ENCODE measurements around the gene RGS14. TPM values are rescaled to one million over a fixed set of nuclear protein-coding genes. Genes with fewer than 3 reads are reported as not detected.

RGS14 gene
- total RNA-seq, 1 experiment from 2014 or later: 9.4 TPM

GRCh38 chr5:177363565-177363964 is 5.8 kb downstream of the RGS14 start:
- Histone ChIP-seq H2AFZ (ENCODE audit: low read depth, low read length, poor library complexity, severe bottlenecking) (no peak overlapping the region), H3K9ac (ENCODE audit: low read length) (no peak overlapping the region), H3K9me3 (ENCODE audit: control insufficient read depth in 1 of 2, insufficient read depth in 1 of 2, low read depth in 1 of 2, low read length in 2 of 2) (no peaks in the 10 kb centered on the region), H3K79me2 (ENCODE audit: insufficient read depth, low read length) (no peaks in the 10 kb centered on the region), H4K20me1 (ENCODE audit: insufficient read depth) (no peaks in the 10 kb centered on the region), H3K4me2 (ENCODE audit: low read length) (peak overlapping the region; percentile 92), H3K27ac (ENCODE audit: low read depth, low read length) (no peak overlapping the region), H3K9me2 (ENCODE audit: insufficient read depth) (no peaks in the 10 kb centered on the region), H3K36me3 (ENCODE audit: control insufficient read depth in 1 of 2, insufficient read depth in 2 of 2, low read length in 2 of 2) (no peaks in the 10 kb centered on the region), H3K4me1 (ENCODE audit: control insufficient read depth in 1 of 2, insufficient read depth in 2 of 2, low read length in 2 of 2) (peaks cover 16 to 33% of the 10 kb centered on the region in 2 experiments; a peak in 3 of 4 replicates), H3K4me3 (replicated peaks in 1 of 2; ENCODE audit: low read depth in 1 of 2, low read length in 2 of 2) (peak overlapping the region; percentile 48 to 58), H3K27me3 (ENCODE audit: insufficient read depth, low read length) (no peaks in the 10 kb centered on the region)
- no peak for TF ChIP-seq EZH2 (IDR thresholded peaks at IDR 0.05)
- TF ChIP-seq SRF (IDR thresholded peaks at IDR 0.05; ENCODE audit: low read depth): no peak
- TF ChIP-seq ELF1 (IDR thresholded peaks at IDR 0.05; ENCODE audit: borderline replicate concordance, low read depth): no peak
- no peak for TF ChIP-seq ZFX (IDR thresholded peaks at IDR 0.05)
- no peak for TF ChIP-seq YY1 (IDR thresholded peaks at IDR 0.05; ENCODE audit: extremely low read depth, insufficient replicate concordance, low read depth, low read length)
- no peak for TF ChIP-seq FOSL1 (IDR thresholded peaks at IDR 0.05; ENCODE audit: low read depth)
- TF ChIP-seq ZBTB33 (IDR thresholded peaks at IDR 0.05; ENCODE audit: extremely low read depth, insufficient replicate concordance, low read length): no peak
- TF ChIP-seq SIN3A (IDR thresholded peaks at IDR 0.05; ENCODE audit: low read depth): no peak
- TF ChIP-seq CEBPB (IDR thresholded peaks at IDR 0.05; ENCODE audit: low read depth): no peak
- no peak for TF ChIP-seq ATF3 (IDR thresholded peaks at IDR 0.05)
- TF ChIP-seq ZNF274 (IDR thresholded peaks at IDR 0.05; ENCODE audit: low read depth, low read length): no peak
- no peak for TF ChIP-seq EGR1 (IDR thresholded peaks at IDR 0.05; ENCODE audit: low read depth)
- TF ChIP-seq JUND (IDR thresholded peaks at IDR 0.05): no peak
- no peak for TF ChIP-seq TCF7L2 (IDR thresholded peaks at IDR 0.05; ENCODE audit: borderline replicate concordance, extremely low read depth, insufficient read depth, insufficient read length)
- no TSS peak for BruUV-seq (replicated peaks)
- ATAC-seq (no peak), DNase-seq (ENCODE audit: low read depth, low spot score) (no peak)
- intact Hi-C loops (cut with micrococcal nuclease): no loop called here
- CTCF ChIA-PET: interaction anchor here (1.6 to 1.8 kb wide), 2 partner anchors 27 to 39 kb away, joined by 3 to 5 read pairs; no protein-coding TSS in a partner anchor
- POLR2A ChIA-PET: interaction anchor here (0.7 kb wide), 1 partner anchor 12 kb away, joined by 3 read pairs; no protein-coding TSS in a partner anchor
- RAD21 ChIA-PET (ENCODE audit: low non-redundant PET in 1 of 2, low total read pairs in 2 of 2, uncharacterized antibody in 2 of 2, unreplicated experiment in 2 of 2): interaction anchor here in 1 of 2 experiments (0.7 kb wide), 1 partner anchor 26 kb away, joined by 3 read pairs; no protein-coding TSS in a partner anchor

Measured in HCT116 (cell line).